Ishikawa (cell line): ENCODE results near the gene PXDN.

Experiments
- CEBPB ChIP-seq: IDR thresholded peaks from 2 replicates; pipeline ENCODE4 v1.6.1; 2012
- CREB1 ChIP-seq: IDR thresholded peaks from 2 replicates; pipeline ENCODE4 v1.6.1; 2012; ENCODE audit warnings: low read depth
- EGR1 ChIP-seq: IDR thresholded peaks from 2 replicates; pipeline ENCODE4 v1.6.1; 2012
- EP300 ChIP-seq: IDR thresholded peaks from 2 replicates; pipeline ENCODE4 v1.6.1; 2012; ENCODE audit warnings: borderline replicate concordance
- FOXM1 ChIP-seq: IDR thresholded peaks from 2 replicates; pipeline ENCODE4 v1.6.1; 2012; ENCODE audit warnings: low read depth, borderline replicate concordance
- MAX ChIP-seq: IDR thresholded peaks from 2 replicates; pipeline ENCODE4 v1.6.1; 2012
- NFIC ChIP-seq: IDR thresholded peaks from 2 replicates; pipeline ENCODE4 v1.6.1; 2012
- RAD21 ChIP-seq: IDR thresholded peaks from 2 replicates; pipeline ENCODE4 v1.6.1; 2012; ENCODE audit warnings: low read depth
- REST ChIP-seq: IDR thresholded peaks from 2 replicates; pipeline ENCODE4 v1.6.1; 2012; ENCODE audit warnings: low read depth, mild to moderate bottlenecking
- TAF1 ChIP-seq: IDR thresholded peaks from 2 replicates; pipeline ENCODE4 v1.6.1; 2012; ENCODE audit warnings: low read depth, mild to moderate bottlenecking
- TCF12 ChIP-seq: IDR thresholded peaks from 2 replicates; pipeline ENCODE4 v1.6.1; 2012; ENCODE audit warnings: low read depth
- TEAD4 ChIP-seq: IDR thresholded peaks from 2 replicates; pipeline ENCODE4 v1.6.1; 2012
- USF1 ChIP-seq: IDR thresholded peaks from 2 replicates; pipeline ENCODE4 v1.6.1; 2012
- YY1 ChIP-seq: IDR thresholded peaks from 2 replicates; pipeline ENCODE4 v1.6.1; 2012; ENCODE audit warnings: low read depth
- ZBTB7A ChIP-seq: IDR thresholded peaks from 2 replicates; pipeline ENCODE4 v1.6.1; 2012; ENCODE audit warnings: low read depth

PXDN gene

GRCh38 chr2:1791006-1791605, 46.8 kb upstream of the PXDN start:
- TF ChIP-seq TCF12 = no peak
- TF ChIP-seq TAF1 = no peak
- TF ChIP-seq EGR1 = no peak
- no peak for TF ChIP-seq FOXM1
- no peak for TF ChIP-seq MAX
- TF ChIP-seq USF1 = no peak
- TF ChIP-seq CREB1 = no peak
- TF ChIP-seq RAD21 = no peak
- TF ChIP-seq EP300 = no peak
- no peak for TF ChIP-seq ZBTB7A
- TF ChIP-seq YY1 = no peak
- TF ChIP-seq REST = no peak

DNA sequence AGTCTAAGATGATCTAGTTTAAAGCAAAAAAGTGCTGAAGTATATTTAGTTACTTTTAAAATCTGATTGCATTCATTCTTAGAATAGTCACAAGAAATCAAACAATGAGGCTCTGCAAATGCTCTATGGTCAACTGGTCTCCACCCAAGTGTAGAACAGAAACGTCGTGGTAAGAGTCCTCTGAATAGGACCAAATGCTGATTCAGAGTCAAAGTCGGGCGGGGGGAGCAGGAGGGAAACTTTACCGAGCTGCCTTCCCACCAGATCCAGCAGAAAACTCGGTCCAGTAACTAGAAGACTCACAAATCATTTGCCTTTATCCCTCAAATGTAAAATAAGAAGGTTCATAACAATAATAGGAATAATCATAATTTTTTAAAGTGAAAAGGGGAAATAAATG, 46.2 kb upstream of the PXDN start:
- TF ChIP-seq USF1 (no peak), RAD21 (no peak), EP300 (no peak), MAX (no peak), TAF1 (no peak), CREB1 (no peak), EGR1 (no peak), CEBPB (no peak), ZBTB7A (no peak), YY1 (no peak), TEAD4 (no peak), NFIC (no peak), TCF12 (no peak), FOXM1 (no peak), REST (no peak)

- no peak for TF ChIP-seq TCF12
- TF ChIP-seq USF1 = no peak
- TF ChIP-seq MAX = no peak
- TF ChIP-seq RAD21 = no peak
- TF ChIP-seq FOXM1 = no peak
- TF ChIP-seq CEBPB = no peak
- TF ChIP-seq TAF1 = no peak
- no peak for TF ChIP-seq ZBTB7A
- no peak for TF ChIP-seq EGR1
- no peak for TF ChIP-seq EP300
- TF ChIP-seq YY1 = no peak
- TF ChIP-seq TEAD4 = no peak
Measured at GRCh38 chr2:1789610-1790009, 45.3 kb upstream of the PXDN start.

GRCh38 chr2:1788478-1788959, 44.2 kb upstream of the PXDN start:
- TF ChIP-seq FOXM1 = no peak
- TF ChIP-seq REST = no peak
- TF ChIP-seq EGR1 = no peak
- no peak for TF ChIP-seq CEBPB
- no peak for TF ChIP-seq RAD21
- no peak for TF ChIP-seq YY1
- no peak for TF ChIP-seq USF1
- no peak for TF ChIP-seq TAF1
- TF ChIP-seq ZBTB7A = no peak
- no peak for TF ChIP-seq TCF12
